HepG2 (cell line): Measurements from ENCODE around the gene TAF6L. TPM values are rescaled to one million over a fixed set of nuclear protein-coding genes. Genes with fewer than 3 reads are reported as not detected.
A peak's percentile ranks its signal among the peaks of the same experiment; 100 is the strongest.

Experiments
- AHR ChIP-seq: IDR thresholded peaks from 2 replicates; pipeline ENCODE4 v1.6.1; 2018; ENCODE audit warnings: missing genetic modification reagents, missing compliant biosample characterization
- ARID3A ChIP-seq: IDR thresholded peaks from 2 replicates; pipeline ENCODE4 v1.6.1; 2012; ENCODE audit warnings: low read depth, low read length, improper control_type of control experiment
- ATF7-NPFF ChIP-seq: sonication (generic); formaldehyde crosslinking; IDR thresholded peaks from 2 replicates; pipeline ENCODE4 v1.8.1; 2023; ENCODE audit warnings: mild to moderate bottlenecking, low read depth, missing genetic modification reagents, moderate library complexity
- CENPT ChIP-seq: sonication (generic); formaldehyde crosslinking; IDR thresholded peaks from 2 replicates; pipeline ENCODE4 v1.8.0; 2022; ENCODE audit warnings: low read depth, mild to moderate bottlenecking, moderate library complexity, missing genetic modification reagents
- FOXC1 ChIP-seq: sonication (generic); formaldehyde crosslinking; IDR thresholded peaks from 2 replicates; pipeline ENCODE4 v1.8.0; 2022; ENCODE audit warnings: mild to moderate bottlenecking, missing genetic modification reagents, borderline replicate concordance
- FOXJ3 ChIP-seq: sonication (generic); formaldehyde crosslinking; IDR thresholded peaks from 2 replicates; pipeline ENCODE4 v1.4.0; 2020; ENCODE audit warnings: missing genetic modification reagents, mild to moderate bottlenecking, borderline replicate concordance
- FOXP4 ChIP-seq: sonication (generic); formaldehyde crosslinking; IDR thresholded peaks from 2 replicates; pipeline ENCODE4 v1.4.0; 2020; ENCODE audit warnings: missing genetic modification reagents
- MED1 ChIP-seq: sonication (generic); formaldehyde crosslinking; IDR thresholded peaks from 2 replicates; pipeline ENCODE4 v1.4.0; 2020; ENCODE audit warnings: missing genetic modification reagents
- NBN ChIP-seq: fragments of 450-650 bp; conservative IDR thresholded peaks from 2 replicates; pipeline ENCODE4 v1.6.1; 2017
- ZBTB1 ChIP-seq: sonication (generic); formaldehyde crosslinking; IDR thresholded peaks from 2 replicates; pipeline ENCODE4 v1.4.0; 2020; ENCODE audit warnings: missing genetic modification reagents, borderline replicate concordance
- ZBTB38 ChIP-seq: sonication (generic); formaldehyde crosslinking; IDR thresholded peaks from 2 replicates; pipeline ENCODE4 v1.5.1; 2020; ENCODE audit warnings: mild to moderate bottlenecking, missing genetic modification reagents
- ZMAT3 ChIP-seq: sonication (generic); formaldehyde crosslinking; conservative IDR thresholded peaks from 2 replicates; pipeline ENCODE4 v1.7.0; 2021; ENCODE audit warnings: missing genetic modification reagents
- ZNF567 ChIP-seq: sonication (generic); formaldehyde crosslinking; IDR thresholded peaks from 2 replicates; pipeline ENCODE4 v1.8.1; 2023; ENCODE audit warnings: mild to moderate bottlenecking, missing genetic modification reagents, borderline replicate concordance
- ZNF639 ChIP-seq: conservative IDR thresholded peaks from 2 replicates; pipeline ENCODE4 v1.6.1; 2018; ENCODE audit warnings: missing genetic modification reagents
- polyA plus RNA-seq, 8 experiments: library from polyadenylated mRNA; depleted of rRNA in 3 of 8; stranded (reverse) in 7 of 8; unstranded in 1 of 8; fragments of >200 nt; fragmentation: Illumina TruSeq in 4 of 8; extraction: Trizol in 4 of 8; gene quantifications; 2 replicates each; pipeline versions ENCODE4 v1.2.1 to v1.2.3, GENCODE V29; 2011 to 2016; ENCODE audit warnings: low read depth in 4 of 8, missing spikeins in 1 of 8, mixed read lengths in 1 of 8; ENCODE audit not compliant: insufficient read depth in 1 of 8
- total RNA-seq, 5 experiments: library from RNA; depleted of rRNA; stranded (reverse); fragments of >200 nt; fragmentation: Illumina TruSeq; extraction: Trizol; gene quantifications; 2 replicates each; pipeline ENCODE4 v1.2.3, GENCODE V29; 2016; ENCODE audit warnings: low read depth in 1 of 5
- TF ChIP-seq, protein P1 (sequence below): sonication (generic); formaldehyde crosslinking; IDR thresholded peaks from one replicate; pipeline ENCODE4 v1.5.1; 2020; ENCODE audit warnings: mild to moderate bottlenecking, missing genetic modification reagents; ENCODE audit errors: not compliant biosample characterization

The TAF6L gene
- total and polyA plus RNA-seq, 2 of the 13 experiments (the other 11 are each of a cell fraction or from before 2014, with no cell fraction given): 12.6 to 19.4 TPM

GRCh38 chr11:62787005-62787759, 16.0 kb downstream of the TAF6L start, which contains the start of gene TMEM179B (continued):
- TF ChIP-seq, protein P1, sequence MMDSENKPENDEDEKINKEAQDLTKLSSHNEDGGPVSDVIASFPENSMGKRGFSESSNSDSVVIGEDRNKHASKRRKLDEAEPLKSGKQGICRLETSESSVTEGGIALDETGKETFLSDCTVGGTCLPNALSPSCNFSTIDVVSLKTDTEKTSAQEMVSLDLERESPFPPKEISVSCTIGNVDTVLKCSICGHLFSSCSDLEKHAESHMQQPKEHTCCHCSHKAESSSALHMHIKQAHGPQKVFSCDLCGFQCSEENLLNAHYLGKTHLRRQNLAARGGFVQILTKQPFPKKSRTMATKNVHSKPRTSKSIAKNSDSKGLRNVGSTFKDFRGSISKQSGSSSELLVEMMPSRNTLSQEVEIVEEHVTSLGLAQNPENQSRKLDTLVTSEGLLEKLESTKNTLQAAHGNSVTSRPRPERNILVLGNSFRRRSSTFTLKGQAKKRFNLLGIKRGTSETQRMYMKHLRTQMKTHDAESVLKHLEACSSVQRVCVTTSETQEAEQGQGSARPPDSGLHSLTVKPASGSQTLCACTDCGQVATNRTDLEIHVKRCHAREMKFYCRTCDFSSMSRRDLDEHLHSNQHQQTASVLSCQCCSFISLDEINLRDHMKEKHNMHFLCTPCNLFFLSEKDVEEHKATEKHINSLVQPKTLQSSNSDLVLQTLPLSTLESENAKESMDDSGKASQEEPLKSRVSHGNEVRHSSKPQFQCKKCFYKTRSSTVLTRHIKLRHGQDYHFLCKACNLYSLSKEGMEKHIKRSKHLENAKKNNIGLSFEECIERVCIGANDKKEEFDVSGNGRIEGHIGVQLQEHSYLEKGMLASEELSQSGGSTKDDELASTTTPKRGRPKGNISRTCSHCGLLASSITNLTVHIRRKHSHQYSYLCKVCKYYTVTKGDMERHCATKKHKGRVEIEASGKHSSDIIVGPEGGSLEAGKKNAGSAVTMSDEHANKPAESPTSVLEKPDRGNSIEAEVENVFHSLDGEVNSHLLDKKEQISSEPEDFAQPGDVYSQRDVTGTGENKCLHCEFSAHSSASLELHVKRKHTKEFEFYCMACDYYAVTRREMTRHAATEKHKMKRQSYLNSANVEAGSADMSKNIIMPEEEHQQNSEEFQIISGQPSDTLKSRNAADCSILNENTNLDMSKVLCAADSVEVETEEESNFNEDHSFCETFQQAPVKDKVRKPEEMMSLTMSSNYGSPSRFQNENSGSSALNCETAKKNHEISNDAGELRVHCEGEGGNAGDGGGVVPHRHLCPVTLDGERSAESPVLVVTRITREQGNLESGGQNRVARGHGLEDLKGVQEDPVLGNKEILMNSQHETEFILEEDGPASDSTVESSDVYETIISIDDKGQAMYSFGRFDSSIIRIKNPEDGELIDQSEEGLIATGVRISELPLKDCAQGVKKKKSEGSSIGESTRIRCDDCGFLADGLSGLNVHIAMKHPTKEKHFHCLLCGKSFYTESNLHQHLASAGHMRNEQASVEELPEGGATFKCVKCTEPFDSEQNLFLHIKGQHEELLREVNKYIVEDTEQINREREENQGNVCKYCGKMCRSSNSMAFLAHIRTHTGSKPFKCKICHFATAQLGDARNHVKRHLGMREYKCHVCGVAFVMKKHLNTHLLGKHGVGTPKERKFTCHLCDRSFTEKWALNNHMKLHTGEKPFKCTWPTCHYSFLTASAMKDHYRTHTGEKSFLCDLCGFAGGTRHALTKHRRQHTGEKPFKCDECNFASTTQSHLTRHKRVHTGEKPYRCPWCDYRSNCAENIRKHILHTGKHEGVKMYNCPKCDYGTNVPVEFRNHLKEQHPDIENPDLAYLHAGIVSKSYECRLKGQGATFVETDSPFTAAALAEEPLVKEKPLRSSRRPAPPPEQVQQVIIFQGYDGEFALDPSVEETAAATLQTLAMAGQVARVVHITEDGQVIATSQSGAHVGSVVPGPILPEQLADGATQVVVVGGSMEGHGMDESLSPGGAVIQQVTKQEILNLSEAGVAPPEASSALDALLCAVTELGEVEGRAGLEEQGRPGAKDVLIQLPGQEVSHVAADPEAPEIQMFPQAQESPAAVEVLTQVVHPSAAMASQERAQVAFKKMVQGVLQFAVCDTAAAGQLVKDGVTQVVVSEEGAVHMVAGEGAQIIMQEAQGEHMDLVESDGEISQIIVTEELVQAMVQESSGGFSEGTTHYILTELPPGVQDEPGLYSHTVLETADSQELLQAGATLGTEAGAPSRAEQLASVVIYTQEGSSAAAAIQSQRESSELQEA (CRISPR knock-in tag): peak; percentile 92
- TF ChIP-seq ZNF567 (CRISPR knock-in tag): no peak
- no peak for TF ChIP-seq ARID3A
- TF ChIP-seq ZNF639: peak; percentile 76; the same call in 1 of the 2 replicates
- peak; percentile 74 for TF ChIP-seq FOXC1 (CRISPR knock-in tag)
- TF ChIP-seq MED1: peak; percentile 82
- no peak for TF ChIP-seq ZBTB1 (CRISPR knock-in tag)
- TF ChIP-seq ZBTB38 (CRISPR knock-in tag): peak; percentile 92
- no peak for TF ChIP-seq NBN
- peak; percentile 51; the same call in 1 of the 2 replicates for TF ChIP-seq CENPT (CRISPR knock-in tag)
- TF ChIP-seq ZMAT3 (CRISPR knock-in tag): peak; percentile 94
- peak; percentile 86 for TF ChIP-seq ATF7-NPFF (CRISPR knock-in tag)
- TF ChIP-seq FOXJ3 (CRISPR knock-in tag): no peak; the same call in 1 of the 2 replicates
- peak; percentile 95 for TF ChIP-seq AHR (CRISPR knock-in tag)
- no peak; the same call in none of the 2 replicates for TF ChIP-seq FOXP4 (CRISPR knock-in tag)
